Thoracic aorta (tissue), 2 donors: ENCODE data around the gene BTRC. TPM values are rescaled to one million over a fixed set of nuclear protein-coding genes. Genes with fewer than 3 reads are reported as not detected.
"Not testable (repeated sequence)": the region's sequence is repeated elsewhere in the genome, so short reads cannot be mapped to it uniquely, and the experiment has no call there.

Experiments used
- ATAC-seq: fragments of 150-250 bp; one replicate; pipeline ENCODE4 v1.8.0; 2017; ENCODE audit warnings: low read depth; ENCODE audit not compliant: insufficient number of reproducible peaks, low FRiP score
- DNase-seq: peaks from one replicate; pipeline ENCODE4 v3.0.0-alpha.2; 2020; ENCODE audit warnings: low spot score
- H3K27ac ChIP-seq, 2 donors: fragments of 200-600 bp; sonication (generic); 1 replicate in 1 of 2; 2 replicates in 1 of 2; pipeline ENCODE4 v1.5.1; 2016; ENCODE audit warnings: mild to moderate bottlenecking in 2 of 2, moderate library complexity in 2 of 2
- H3K27me3 ChIP-seq: fragments of 200-600 bp; sonication (generic); replicated peaks from 2 replicates; pipeline ENCODE4 v1.6.0; 2016; ENCODE audit warnings: mild to moderate bottlenecking; ENCODE audit not compliant: insufficient read depth
- H3K36me3 ChIP-seq: fragments of 200-600 bp; sonication (generic); one replicate; pipeline ENCODE4 v1.5.1; 2016
- H3K4me1 ChIP-seq, 2 donors: fragments of 200-600 bp; sonication (generic); 1 replicate in 1 of 2; 2 replicates in 1 of 2; pipeline versions ENCODE4 v1.5.1 to v1.6.0; 2016; ENCODE audit warnings: low read depth in 2 of 2, mild to moderate bottlenecking in 1 of 2; ENCODE audit not compliant: control insufficient read depth in 1 of 2
- H3K4me3 ChIP-seq: fragments of 200-600 bp; sonication (generic); 2 replicates; pipeline ENCODE4 v1.5.1; 2016; ENCODE audit warnings: mild to moderate bottlenecking
- H3K9me3 ChIP-seq: fragments of 200-600 bp; sonication (generic); 2 replicates; pipeline ENCODE4 v1.5.1; 2016
- CTCF ChIP-seq: fragments of 200-600 bp; sonication (generic); IDR thresholded peaks from one replicate; pipeline ENCODE4 v1.5.1; 2019; ENCODE audit warnings: antibody characterized with exemption
- total RNA-seq, 2 donors: library from RNA; depleted of rRNA; stranded (reverse); fragments of >200 nt; gene quantifications; one replicate each; pipeline versions ENCODE4 v1.1.0 to v1.2.3, GENCODE V29; 2016

BTRC gene
- total RNA-seq, 2 donors from 2014 or later, result 8.4 to 12.9 TPM

GRCh38 chr10:101411598-101411997, 57.6 kb downstream of the BTRC start:
- Histone ChIP-seq H3K27ac (no peak overlapping the region), H3K36me3 (peaks cover 2% of the 10 kb centered on the region), H3K4me1 (no peaks in the 10 kb centered on the region), H3K27me3 (no peaks in the 10 kb centered on the region), H3K4me3 (no peak overlapping the region), H3K9me3 (peaks cover 14% of the 10 kb centered on the region)
- TF ChIP-seq CTCF, result no peak
- ATAC-seq (no peak), DNase-seq (no peak)

- H3K27ac ChIP-seq, result no peak overlapping the region
- no peak overlapping the region for H3K4me3 ChIP-seq
- DNase-seq (no peak), ATAC-seq (no peak)
- TF ChIP-seq CTCF, result no peak
- H3K27me3 ChIP-seq, result no peaks in the 10 kb centered on the region
- no peaks in the 10 kb centered on the region for H3K4me1 ChIP-seq
- H3K9me3 ChIP-seq, result peaks cover 14% of the 10 kb centered on the region
- peaks cover 2% of the 10 kb centered on the region for H3K36me3 ChIP-seq
These were observed 60.1 kb downstream of the BTRC start for GRCh38 chr10:101414034-101414433.

- Histone ChIP-seq H3K9me3 (peaks cover 11% of the 10 kb centered on the region), H3K4me1 (no peaks in the 10 kb centered on the region)
These were observed 61.9 kb downstream of the BTRC start for GRCh38 chr10:101415884-101416283.

GRCh38 chr10:101421967-101422366, 68.0 kb downstream of the BTRC start:
- not testable (repeated sequence) for H3K27me3 ChIP-seq, DNase-seq, ATAC-seq, H3K4me1 ChIP-seq, H3K4me3 ChIP-seq, H3K27ac ChIP-seq, H3K9me3 ChIP-seq, H3K36me3 ChIP-seq

More at GRCh38 chr10:101415884-101416283, 61.9 kb downstream of the BTRC start:
- Histone ChIP-seq H3K27me3 (no peaks in the 10 kb centered on the region), H3K36me3 (no peaks in the 10 kb centered on the region), H3K4me3 (no peak overlapping the region), H3K27ac (no peak overlapping the region)
- ATAC-seq (no peak), DNase-seq (no peak)
- TF ChIP-seq CTCF, result no peak

- no peak for ATAC-seq
- Histone ChIP-seq H3K4me1 (no peaks in the 10 kb centered on the region), H3K4me3 (no peak overlapping the region), H3K9me3 (no peaks in the 10 kb centered on the region), H3K36me3 (no peaks in the 10 kb centered on the region), H3K27ac (no peak overlapping the region), H3K27me3 (no peaks in the 10 kb centered on the region)
- no peak for TF ChIP-seq CTCF
- DNase-seq, result no peak
These were observed 71.6 kb downstream of the BTRC start for GRCh38 chr10:101425535-101425934.

GRCh38 chr10:101428036-101428435, 74.1 kb downstream of the BTRC start:
- TF ChIP-seq CTCF, result no peak
- H3K4me1 ChIP-seq, result no peaks in the 10 kb centered on the region
- no peak for DNase-seq
- ATAC-seq, result no peak
- no peaks in the 10 kb centered on the region for H3K9me3 ChIP-seq
- no peaks in the 10 kb centered on the region for H3K27me3 ChIP-seq
- H3K36me3 ChIP-seq, result no peaks in the 10 kb centered on the region
- H3K4me3 ChIP-seq, result no peak overlapping the region
- no peak overlapping the region for H3K27ac ChIP-seq
